H9 (cell line): Measurements from ENCODE around the gene ERAP2. TPM values are rescaled to one million over a fixed set of nuclear protein-coding genes. Genes with fewer than 3 reads are reported as not detected.
"Not testable (repeated sequence)": the region's sequence is repeated elsewhere in the genome, so short reads cannot be mapped to it uniquely, and the experiment has no call there.

Experiments used
- DNase-seq: peaks from one replicate; pipeline ENCODE4 v3.0.0-alpha.2; 2017
- H2AFZ ChIP-seq: one replicate; pipeline ENCODE4 v1.6.1; 2013; ENCODE audit warnings: mild to moderate bottlenecking, low read length, control low read depth, moderate library complexity
- H2AK5ac ChIP-seq: 2 replicates; pipeline ENCODE4 v1.6.1; 2013; ENCODE audit warnings: low read length, control low read depth, mixed read lengths; ENCODE audit not compliant: insufficient read length
- H2BK120ac ChIP-seq: one replicate; pipeline ENCODE4 v1.6.1; 2013; ENCODE audit warnings: low read depth, mild to moderate bottlenecking, low read length, control low read depth, inconsistent platforms; ENCODE audit not compliant: poor library complexity, severe bottlenecking
- H2BK12ac ChIP-seq: 2 replicates; pipeline ENCODE4 v1.6.1; 2013; ENCODE audit warnings: low read length, control low read depth, mixed read lengths, low read depth; ENCODE audit not compliant: insufficient read length
- H2BK15ac ChIP-seq: 2 replicates; pipeline ENCODE4 v1.6.1; 2013; ENCODE audit warnings: low read depth, low read length, control low read depth
- H2BK20ac ChIP-seq: one replicate; pipeline ENCODE4 v1.6.1; 2013; ENCODE audit warnings: low read depth, mild to moderate bottlenecking, low read length, control low read depth, inconsistent platforms; ENCODE audit not compliant: poor library complexity, severe bottlenecking
- H2BK5ac ChIP-seq: 2 replicates; pipeline ENCODE4 v1.6.1; 2013; ENCODE audit warnings: low read length, control low read depth, mixed read lengths; ENCODE audit not compliant: insufficient read length
- H3K14ac ChIP-seq: 2 replicates; pipeline ENCODE4 v1.6.1; 2013; ENCODE audit warnings: low read length, control low read depth; ENCODE audit not compliant: insufficient read depth
- H3K18ac ChIP-seq: 2 replicates; pipeline ENCODE4 v1.6.1; 2013; ENCODE audit warnings: low read depth, mild to moderate bottlenecking, mixed read lengths, low read length, control low read depth; ENCODE audit not compliant: insufficient read length
- H3K23ac ChIP-seq: 2 replicates; pipeline ENCODE4 v1.6.1; 2013; ENCODE audit warnings: low read length, control low read depth, mixed read lengths, low read depth; ENCODE audit not compliant: insufficient read length
- H3K23me2 ChIP-seq: 2 replicates; pipeline ENCODE4 v1.6.1; 2013; ENCODE audit warnings: low read depth, mild to moderate bottlenecking, mixed read lengths, low read length, control low read depth; ENCODE audit not compliant: insufficient read length, poor library complexity, severe bottlenecking
- H3K27ac ChIP-seq: 2 replicates; pipeline ENCODE4 v1.5.1; 2013; ENCODE audit warnings: low read length, control low read depth, mixed read lengths, low read depth; ENCODE audit not compliant: insufficient read length
- H3K27me3 ChIP-seq: 2 replicates; pipeline ENCODE4 v1.6.1; 2013; ENCODE audit warnings: low read length, control low read depth, inconsistent platforms; ENCODE audit not compliant: insufficient read depth
- H3K4ac ChIP-seq: 2 replicates; pipeline ENCODE4 v1.6.1; 2013; ENCODE audit warnings: low read depth, mild to moderate bottlenecking, control low read depth, inconsistent platforms, low read length, moderate library complexity
- H3K4me1 ChIP-seq: 2 replicates; pipeline ENCODE4 v1.6.1; 2013; ENCODE audit warnings: low read length, control low read depth, inconsistent platforms; ENCODE audit not compliant: insufficient read depth
- H3K4me2 ChIP-seq: 2 replicates; pipeline ENCODE4 v1.6.1; 2013; ENCODE audit warnings: low read length, control low read depth, mixed read lengths; ENCODE audit not compliant: insufficient read length, insufficient read depth
- H3K56ac ChIP-seq: 2 replicates; pipeline ENCODE4 v1.6.1; 2013; ENCODE audit warnings: low read depth, mild to moderate bottlenecking, mixed read lengths, low read length, control low read depth; ENCODE audit not compliant: insufficient read length
- H3K79me1 ChIP-seq: 2 replicates; pipeline ENCODE4 v1.6.1; 2013; ENCODE audit warnings: low read depth, mild to moderate bottlenecking, moderate library complexity, low read length, control low read depth, inconsistent platforms; ENCODE audit not compliant: insufficient read depth, poor library complexity, severe bottlenecking
- H3K79me2 ChIP-seq: 2 replicates; pipeline ENCODE4 v1.6.1; 2013; ENCODE audit warnings: low read length, control low read depth, inconsistent platforms; ENCODE audit not compliant: insufficient read depth
- H3K9ac ChIP-seq: 2 replicates; pipeline ENCODE4 v1.6.1; 2013; ENCODE audit warnings: low read length, control low read depth, mixed read lengths; ENCODE audit not compliant: insufficient read length; ENCODE audit errors: extremely low read depth
- H3K9me3 ChIP-seq: one replicate; pipeline ENCODE4 v1.6.1; 2013; ENCODE audit warnings: low read depth, low read length, inconsistent platforms; ENCODE audit not compliant: control insufficient read depth
- H3T11ph ChIP-seq: one replicate; pipeline ENCODE4 v1.6.1; 2013; ENCODE audit warnings: mild to moderate bottlenecking, low read length, control low read depth, inconsistent platforms
- H4K20me1 ChIP-seq: one replicate; pipeline ENCODE4 v1.6.1; 2013; ENCODE audit not compliant: control insufficient read depth, insufficient read length, insufficient read depth
- H4K5ac ChIP-seq: 2 replicates; pipeline ENCODE4 v1.6.1; 2013; ENCODE audit warnings: low read depth, mild to moderate bottlenecking, mixed read lengths, low read length, control low read depth; ENCODE audit not compliant: insufficient read length
- H4K8ac ChIP-seq: replicated peaks from 2 replicates; pipeline ENCODE4 v1.6.1; 2013; ENCODE audit warnings: low read length, control low read depth, mixed read lengths, low read depth; ENCODE audit not compliant: insufficient read length
- H4K91ac ChIP-seq: 2 replicates; pipeline ENCODE4 v1.6.1; 2013; ENCODE audit warnings: low read depth, mild to moderate bottlenecking, moderate library complexity, mixed read lengths, low read length, control low read depth; ENCODE audit not compliant: insufficient read length
- H3K27ac Mint-ChIP-seq, 3 experiments: 2 replicates in 2 of 3; 3 replicates in 1 of 3; pipeline ENCODE4 v1.8.0; 2020 to 2021; ENCODE audit warnings: mixed read lengths in 3 of 3, mild to moderate bottlenecking in 1 of 3, moderate library complexity in 1 of 3
- H3K27me3 Mint-ChIP-seq: 2 replicates; pipeline ENCODE4 v1.8.0; 2021; ENCODE audit warnings: low read depth, mild to moderate bottlenecking, moderate library complexity, mixed read lengths
- H3K36me3 Mint-ChIP-seq, 3 experiments: 2 replicates in 2 of 3; 3 replicates in 1 of 3; pipeline ENCODE4 v1.8.0; 2020 to 2021; ENCODE audit warnings: low read depth in 3 of 3, mixed read lengths in 3 of 3; ENCODE audit not compliant: insufficient read depth in 1 of 3
- H3K4me1 Mint-ChIP-seq, 2 experiments: 2 replicates each; pipeline ENCODE4 v1.8.0; 2020; ENCODE audit warnings: mixed read lengths in 2 of 2
- H3K4me3 Mint-ChIP-seq, 2 experiments: 2 replicates in 1 of 2; 3 replicates in 1 of 2; pipeline ENCODE4 v1.8.0; 2020 to 2021; ENCODE audit warnings: mild to moderate bottlenecking in 2 of 2, mixed read lengths in 2 of 2, moderate library complexity in 1 of 2
- H3K9me3 Mint-ChIP-seq, 2 experiments: 2 replicates in 1 of 2; 3 replicates in 1 of 2; pipeline ENCODE4 v1.8.0; 2020; ENCODE audit warnings: mild to moderate bottlenecking in 2 of 2, mixed read lengths in 2 of 2, moderate library complexity in 1 of 2
- CTCF ChIP-seq: fragments of 200-600 bp; sonication (generic); conservative IDR thresholded peaks from 3 replicates; pipeline ENCODE4 v1.8.0; 2021; ENCODE audit warnings: antibody characterized with exemption, mild to moderate bottlenecking
- WGBS: extraction: QIAGEN DNeasy Blood & Tissue Kit; methylation state at CpG from one replicate; pipeline ENCODE4 v1.1.7; 2013; ENCODE audit warnings: missing lambda C conversion rate, low lambda C conversion rate, mixed read lengths; ENCODE audit not compliant: insufficient read length; ENCODE audit errors: extremely low coverage; 5-methylcytosine and 5-hydroxymethylcytosine counted together
- total RNA-seq: library from RNA; stranded (reverse); gene quantifications from 2 replicates; pipeline ENCODE4 v1.2.1, GENCODE V29; 2021

ERAP2 gene
- total RNA-seq, 1 experiment from 2014 or later, result 0.09 TPM

DNA sequence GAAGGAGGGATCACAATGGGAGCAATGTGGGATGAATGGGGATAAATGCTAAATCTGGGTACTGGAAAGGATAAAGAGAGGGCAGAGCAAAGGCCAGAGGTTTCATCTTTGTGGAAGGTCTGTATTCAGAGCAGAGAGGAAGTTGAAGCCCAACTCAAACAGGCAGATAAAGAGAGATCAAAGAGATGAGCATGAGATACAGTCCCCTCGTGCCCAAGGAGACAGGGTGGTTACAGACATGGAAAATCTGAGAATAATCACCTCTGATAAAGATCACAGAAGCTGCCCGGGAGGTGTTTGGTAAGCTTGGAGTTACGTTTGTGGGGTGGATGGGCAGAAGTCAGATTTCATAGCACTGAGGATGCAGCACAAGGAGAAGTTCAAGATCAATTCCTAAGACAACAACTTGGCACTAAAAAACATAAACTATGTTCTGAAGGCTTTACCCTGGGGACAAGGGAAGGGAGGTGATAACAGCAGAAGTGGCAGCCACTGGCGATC is 459 bp upstream of the ERAP2 start:
- Histone ChIP-seq H3T11ph (no peak overlapping the region), H2AK5ac (no peak overlapping the region), H3K4me2 (no peak overlapping the region), H4K5ac (no peak overlapping the region), H2BK5ac (no peak overlapping the region), H4K91ac (no peak overlapping the region), H3K4me1 (0 out of 2 replicates have a peak, but pooled peaks cover under 1% of the 10 kb centered on the region), H4K20me1 (no peaks in the 10 kb centered on the region), H3K14ac (no peak overlapping the region), H3K4ac (no peak overlapping the region), H3K23me2 (no peaks in the 10 kb centered on the region), H3K9me3 (no peaks in the 10 kb centered on the region), H2BK15ac (no peak overlapping the region), H3K27ac (no peak overlapping the region), H3K18ac (no peak overlapping the region), H3K56ac (no peak overlapping the region), H3K79me1 (no peaks in the 10 kb centered on the region), H2AFZ (no peak overlapping the region), H3K79me2 (no peaks in the 10 kb centered on the region), H3K27me3 (no peaks in the 10 kb centered on the region), H2BK20ac (no peak overlapping the region), H2BK120ac (no peak overlapping the region), H2BK12ac (no peak overlapping the region), H4K8ac (no peak overlapping the region), H3K23ac (no peak overlapping the region), H3K9ac (no peak overlapping the region)
- Mint-ChIP-seq H3K36me3 (no peaks in the 10 kb centered on the region), H3K27ac (no peak overlapping the region), H3K4me3 (no peak overlapping the region), H3K9me3 (no peaks in the 10 kb centered on the region), H3K27me3 (no peaks in the 10 kb centered on the region), H3K4me1 (peaks cover 14 to 15% of the 10 kb centered on the region in 2 experiments)
- DNase-seq, result no peak
- no peak for TF ChIP-seq CTCF
- no CpG with 5 or more reads among the region's 4 CpGs for WGBS

- not testable (repeated sequence) for H3K4me1 ChIP-seq, H3K9me3 ChIP-seq, H3K27me3 Mint-ChIP-seq, H3K23me2 ChIP-seq, H4K91ac ChIP-seq, H3K27ac Mint-ChIP-seq, H2BK5ac ChIP-seq, H3K27ac ChIP-seq, H3K14ac ChIP-seq, H3K4ac ChIP-seq, DNase-seq, H4K8ac ChIP-seq, H2BK20ac ChIP-seq, H2AK5ac ChIP-seq, H3K23ac ChIP-seq, H2BK15ac ChIP-seq, H3K18ac ChIP-seq, H3K79me2 ChIP-seq, H3K36me3 Mint-ChIP-seq, H3K27me3 ChIP-seq, H4K5ac ChIP-seq, H3K4me2 ChIP-seq, H3K9ac ChIP-seq, H3K4me3 Mint-ChIP-seq, H3K79me1 ChIP-seq, H2BK12ac ChIP-seq, H2AFZ ChIP-seq, H3K56ac ChIP-seq, H3T11ph ChIP-seq, H2BK120ac ChIP-seq, H3K9me3 Mint-ChIP-seq, H4K20me1 ChIP-seq
- peaks cover 3 to 10% of the 10 kb centered on the region in 2 experiments; a peak in 3 of 4 replicates for H3K4me1 Mint-ChIP-seq
- no CpG with 5 or more reads among the region's 12 CpGs for WGBS
Observed at GRCh38 chr5:96876977-96877469, 723 bp downstream of the ERAP2 start.
